HG03571 (cell line): ENCODE results near the gene RPRM.
"Not testable (repeated sequence)": the region's sequence is repeated elsewhere in the genome, so short reads cannot be mapped to it uniquely, and the experiment has no call there.

Experiments used
- ATAC-seq: cut with Tn5 transposase; IDR thresholded peaks from one replicate; pipeline ENCODE4 v1.9.1; 2021; ENCODE audit not compliant: unreplicated experiment

RPRM gene

GRCh38 chr2:153478289-153479261, at the start of gene RPRM:
RPRM (minus strand) TSS chr2:153478762; CDS start chr2:153478565, 197 bp downstream.
- ATAC-seq, result peak; percentile 89

GRCh38 chr2:153519257-153519875, 40.8 kb upstream of the RPRM start:
- no peak for ATAC-seq

- no peak for ATAC-seq
Measured at GRCh38 chr2:153512331-153512730, 33.8 kb upstream of the RPRM start.

GRCh38 chr2:153510996-153511395, 32.4 kb upstream of the RPRM start:
- ATAC-seq, result no peak

GRCh38 chr2:153509133-153509532, 30.6 kb upstream of the RPRM start:
- ATAC-seq, result no peak

GRCh38 chr2:153506499-153506898, 27.9 kb upstream of the RPRM start:
- not testable (repeated sequence) for ATAC-seq

- ATAC-seq, result no peak
Measured at GRCh38 chr2:153499439-153499838, 20.9 kb upstream of the RPRM start.

- ATAC-seq, result no peak
Measured at GRCh38 chr2:153497938-153498629, 19.5 kb upstream of the RPRM start.

- no peak for ATAC-seq
Measured at GRCh38 chr2:153495725-153496124, 17.2 kb upstream of the RPRM start.

- no peak for ATAC-seq
Measured at GRCh38 chr2:153488072-153488471, 9.5 kb upstream of the RPRM start.

GRCh38 chr2:153487448-153487847, 8.9 kb upstream of the RPRM start:
- no peak for ATAC-seq

GRCh38 chr2:153479573-153479972, 1.0 kb upstream of the RPRM start:
- ATAC-seq, result no peak

GRCh38 chr2:153477636-153478288, 800 bp downstream of the RPRM start:
- ATAC-seq, result no peak

GRCh38 chr2:153476816-153477635, 1.5 kb downstream of the RPRM start:
- no peak for ATAC-seq

- no peak for ATAC-seq
Measured at GRCh38 chr2:153476491-153476815, 2.1 kb downstream of the RPRM start.

GRCh38 chr2:153474876-153475435, 3.6 kb downstream of the RPRM start:
- ATAC-seq, result no peak

- no peak for ATAC-seq
Measured at GRCh38 chr2:153474407-153474806, 4.2 kb downstream of the RPRM start.

- ATAC-seq, result no peak
Measured at GRCh38 chr2:153470867-153471266, 7.7 kb downstream of the RPRM start.

- no peak for ATAC-seq
Measured at GRCh38 chr2:153464395-153464794, 14.2 kb downstream of the RPRM start.

GRCh38 chr2:153462338-153462859, 16.2 kb downstream of the RPRM start:
- ATAC-seq, result no peak
